Stomach (tissue), 4 donors: ENCODE measurements around the gene FANK1.

ENCODE experiments used
- EP300 ChIP-seq: sonication (generic); formaldehyde crosslinking; IDR thresholded peaks from one replicate; pipeline ENCODE4 v1.6.1; 2017; ENCODE audit warnings: antibody characterized with exemption
- POLR2A ChIP-seq, 4 donors: fragments of 450-650 bp; IDR thresholded peaks; one replicate each; pipeline ENCODE4 v1.6.1; 2016; ENCODE audit warnings: antibody characterized with exemption in 4 of 4, control low read depth in 2 of 4, mild to moderate bottlenecking in 1 of 4, moderate library complexity in 1 of 4
- POLR2AphosphoS5 ChIP-seq, 3 donors: sonication (generic); formaldehyde crosslinking; IDR thresholded peaks; one replicate each; pipeline ENCODE4 v1.6.1; 2016; ENCODE audit warnings: antibody characterized with exemption in 3 of 3
- TF ChIP-seq, protein P1 (sequence below), 7 experiments: fragments of 450-650 bp in 4 of 7; fragments of 200-600 bp in 3 of 7; sonication (generic) in 3 of 7; IDR thresholded peaks; one replicate each; pipeline ENCODE4 v1.5.1; 2016 to 2019; ENCODE audit warnings: antibody characterized with exemption in 7 of 7, control low read depth in 2 of 7, mild to moderate bottlenecking in 1 of 7

DNA sequence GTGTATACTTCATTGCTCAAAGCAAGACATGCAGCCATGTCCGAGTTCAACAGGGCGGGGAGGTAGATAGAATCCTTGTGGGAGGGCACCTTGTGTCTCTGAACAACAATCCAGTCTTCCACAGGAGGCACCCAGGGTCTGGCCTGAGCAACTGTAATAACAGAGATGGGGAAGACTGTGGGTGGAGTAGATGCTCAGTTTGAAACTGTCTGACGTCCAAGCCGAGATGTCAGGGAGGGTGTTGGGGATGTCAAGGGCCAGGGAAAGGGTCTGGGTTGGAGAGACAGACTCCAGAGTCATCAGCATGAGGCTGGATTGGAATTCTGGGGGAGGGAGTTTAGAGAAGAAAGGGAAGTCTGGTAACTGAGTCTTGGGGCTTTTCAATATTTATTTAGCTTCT, 88.0 kb downstream of the FANK1 start:
- no peak for TF ChIP-seq POLR2A (IDR thresholded peaks at IDR 0.05)
- TF ChIP-seq, protein P1, sequence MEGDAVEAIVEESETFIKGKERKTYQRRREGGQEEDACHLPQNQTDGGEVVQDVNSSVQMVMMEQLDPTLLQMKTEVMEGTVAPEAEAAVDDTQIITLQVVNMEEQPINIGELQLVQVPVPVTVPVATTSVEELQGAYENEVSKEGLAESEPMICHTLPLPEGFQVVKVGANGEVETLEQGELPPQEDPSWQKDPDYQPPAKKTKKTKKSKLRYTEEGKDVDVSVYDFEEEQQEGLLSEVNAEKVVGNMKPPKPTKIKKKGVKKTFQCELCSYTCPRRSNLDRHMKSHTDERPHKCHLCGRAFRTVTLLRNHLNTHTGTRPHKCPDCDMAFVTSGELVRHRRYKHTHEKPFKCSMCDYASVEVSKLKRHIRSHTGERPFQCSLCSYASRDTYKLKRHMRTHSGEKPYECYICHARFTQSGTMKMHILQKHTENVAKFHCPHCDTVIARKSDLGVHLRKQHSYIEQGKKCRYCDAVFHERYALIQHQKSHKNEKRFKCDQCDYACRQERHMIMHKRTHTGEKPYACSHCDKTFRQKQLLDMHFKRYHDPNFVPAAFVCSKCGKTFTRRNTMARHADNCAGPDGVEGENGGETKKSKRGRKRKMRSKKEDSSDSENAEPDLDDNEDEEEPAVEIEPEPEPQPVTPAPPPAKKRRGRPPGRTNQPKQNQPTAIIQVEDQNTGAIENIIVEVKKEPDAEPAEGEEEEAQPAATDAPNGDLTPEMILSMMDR (IDR thresholded peaks at IDR 0.05), result no peak
- no peak for TF ChIP-seq POLR2AphosphoS5 (IDR thresholded peaks at IDR 0.05)
- no peak for TF ChIP-seq EP300
